HG03457 (cell line): Measurements from ENCODE around the gene VSTM2L.

ENCODE experiments used
- ATAC-seq: cut with Tn5 transposase; IDR thresholded peaks from one replicate; pipeline ENCODE4 v1.9.1; 2021; ENCODE audit warnings: moderate number of reproducible peaks; ENCODE audit not compliant: unreplicated experiment

The VSTM2L gene

GRCh38 chr20:37917461-37917860 is 14.5 kb downstream of the VSTM2L start:
- no peak for ATAC-seq

- no peak for ATAC-seq
Observed at GRCh38 chr20:37918035-37918434, 15.1 kb downstream of the VSTM2L start.

- no peak for ATAC-seq
Observed at GRCh38 chr20:37919389-37920040, 16.6 kb downstream of the VSTM2L start.

- no peak for ATAC-seq
Observed at GRCh38 chr20:37920270-37920669, 17.3 kb downstream of the VSTM2L start.

DNA sequence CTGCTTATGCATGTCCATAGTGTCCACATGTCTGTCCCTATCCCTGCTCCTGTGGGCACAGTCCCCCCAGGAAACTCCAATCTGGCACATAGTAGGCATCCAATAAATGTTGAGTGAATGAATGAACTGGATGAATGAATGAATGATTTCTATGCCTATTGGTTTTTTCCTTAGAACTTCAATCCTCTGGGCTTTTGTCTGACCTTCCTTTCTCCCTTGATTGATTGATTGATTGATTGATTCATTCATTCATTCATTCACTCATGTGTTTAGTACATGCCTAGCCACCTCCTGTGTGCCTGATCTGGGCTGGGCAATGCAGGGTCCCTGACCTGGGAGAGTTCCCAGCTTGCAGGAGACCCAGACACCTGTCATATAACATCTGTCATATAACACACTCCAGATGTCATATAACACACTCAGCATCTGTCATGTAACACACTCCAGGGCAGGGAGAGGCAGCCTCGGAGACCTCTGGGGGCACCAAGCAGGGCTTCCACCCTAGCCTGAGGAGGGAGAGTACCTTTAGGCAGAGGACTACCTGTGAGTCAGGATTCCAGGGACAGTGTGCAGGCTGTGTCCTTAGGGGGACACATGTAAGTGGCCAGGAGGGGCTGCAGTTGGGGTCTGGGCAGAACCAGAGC is 17.9 kb downstream of the VSTM2L start:
- ATAC-seq: no peak

GRCh38 chr20:37921341-37921929 is 18.5 kb downstream of the VSTM2L start:
- ATAC-seq: no peak

DNA sequence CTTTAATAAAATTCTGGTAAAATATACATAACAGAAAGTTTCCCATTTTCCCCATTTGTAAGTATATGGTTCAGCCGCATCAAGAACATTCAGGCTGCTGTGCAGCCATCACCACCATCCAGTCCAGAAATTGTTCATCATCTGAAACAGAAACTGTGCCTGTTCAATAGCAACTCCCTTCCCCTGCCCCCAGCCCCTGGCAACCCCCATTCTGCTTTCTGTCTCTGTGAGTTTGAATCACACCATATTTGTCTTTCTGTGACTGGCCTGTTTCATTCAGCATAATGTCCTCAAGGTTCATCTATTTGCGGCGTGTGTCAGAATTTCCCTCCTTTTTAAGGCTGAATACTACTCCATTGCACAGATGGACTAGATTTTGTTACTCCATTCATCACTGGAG is 19.1 kb downstream of the VSTM2L start:
- peak; percentile 60 for ATAC-seq

DNA sequence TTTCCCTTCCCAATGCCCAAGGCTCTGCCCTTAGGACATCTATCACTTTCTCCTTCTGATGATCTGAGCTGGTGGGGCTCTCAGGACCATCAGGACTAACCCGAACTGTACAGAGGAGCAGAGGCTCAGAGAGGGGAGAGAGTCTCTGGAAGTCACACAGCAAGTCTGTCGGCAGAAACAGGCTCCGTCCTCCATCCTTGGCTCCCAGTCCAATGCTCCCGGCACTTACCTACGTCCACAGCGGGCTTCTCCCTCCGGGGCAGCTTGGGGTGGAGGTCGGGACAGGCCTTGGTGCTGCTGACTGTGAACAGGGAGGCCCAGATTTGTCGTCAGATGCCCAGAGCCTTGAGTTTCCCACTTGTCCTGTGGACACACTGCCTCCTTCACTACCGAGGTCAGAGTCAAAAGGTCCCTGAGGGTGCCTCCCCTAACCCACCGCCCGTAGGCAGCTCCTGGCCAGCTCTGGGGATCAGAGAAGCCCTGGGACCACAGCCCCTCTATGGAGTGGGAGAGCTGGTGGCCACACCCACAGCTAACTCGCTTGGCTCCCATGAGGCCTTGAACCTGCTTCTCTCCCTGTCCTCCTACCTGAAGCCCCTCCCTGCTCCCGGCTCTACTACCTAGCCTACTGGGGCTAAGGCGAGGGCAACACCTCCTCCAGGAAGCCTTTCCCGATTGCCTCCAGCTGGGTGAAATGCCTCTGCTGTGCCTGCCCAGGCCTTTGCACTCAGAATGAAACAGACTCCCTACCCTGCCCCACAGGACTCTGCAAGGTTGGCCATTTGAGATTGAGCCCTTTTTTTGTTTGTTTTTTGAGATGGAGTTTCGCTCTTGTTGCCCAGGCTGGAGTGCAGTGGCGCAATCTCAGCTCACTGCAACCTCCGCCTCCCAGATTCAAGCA is 22.6 kb downstream of the VSTM2L start:
- no peak for ATAC-seq

GRCh38 chr20:37926612-37927011 is 23.7 kb downstream of the VSTM2L start:
- ATAC-seq: no peak

GRCh38 chr20:37927410-37928095 is 24.6 kb downstream of the VSTM2L start:
- no peak for ATAC-seq

GRCh38 chr20:37928996-37929682 is 26.2 kb downstream of the VSTM2L start:
- ATAC-seq: no peak

DNA sequence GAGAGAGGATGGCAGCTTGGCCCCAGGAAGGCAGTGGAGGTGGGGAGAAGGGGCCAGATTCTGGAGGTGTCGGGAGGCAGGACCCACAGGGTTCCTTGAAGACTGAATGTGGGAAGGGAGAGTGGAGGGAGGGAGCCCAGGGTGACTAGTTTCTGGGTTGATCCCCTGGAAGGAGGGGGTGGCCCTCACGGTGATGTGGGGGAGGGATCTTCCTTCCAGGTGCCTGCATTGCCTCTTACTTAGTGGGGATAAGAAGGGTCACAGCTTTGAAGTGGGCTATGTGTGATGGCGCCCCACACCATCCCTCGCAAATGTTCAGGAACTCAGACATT is 26.7 kb downstream of the VSTM2L start:
- no peak for ATAC-seq

GRCh38 chr20:37931153-37931922 is 28.4 kb downstream of the VSTM2L start:
- no peak for ATAC-seq

DNA sequence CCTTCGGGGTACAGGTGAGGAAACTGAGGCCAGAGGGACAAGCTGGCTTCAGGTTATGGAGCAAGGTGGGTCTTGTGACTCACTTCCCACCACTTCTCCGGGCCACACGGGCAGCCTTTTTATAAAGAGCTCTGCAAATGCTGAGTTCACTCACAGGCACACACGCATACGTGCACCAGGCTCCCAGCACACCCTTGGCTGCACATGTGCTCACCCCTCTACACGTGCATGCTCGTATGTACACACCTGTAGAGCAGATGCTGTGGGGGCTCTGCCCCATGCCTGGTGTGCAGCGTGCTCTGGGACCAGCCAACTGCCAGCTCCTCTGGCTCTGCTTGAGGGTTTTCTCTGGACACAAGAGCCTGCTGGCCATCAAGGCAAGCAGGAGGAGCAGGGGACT is 29.1 kb downstream of the VSTM2L start:
- ATAC-seq: no peak

GRCh38 chr20:37932919-37933318 is 30.0 kb downstream of the VSTM2L start:
- ATAC-seq: no peak

DNA sequence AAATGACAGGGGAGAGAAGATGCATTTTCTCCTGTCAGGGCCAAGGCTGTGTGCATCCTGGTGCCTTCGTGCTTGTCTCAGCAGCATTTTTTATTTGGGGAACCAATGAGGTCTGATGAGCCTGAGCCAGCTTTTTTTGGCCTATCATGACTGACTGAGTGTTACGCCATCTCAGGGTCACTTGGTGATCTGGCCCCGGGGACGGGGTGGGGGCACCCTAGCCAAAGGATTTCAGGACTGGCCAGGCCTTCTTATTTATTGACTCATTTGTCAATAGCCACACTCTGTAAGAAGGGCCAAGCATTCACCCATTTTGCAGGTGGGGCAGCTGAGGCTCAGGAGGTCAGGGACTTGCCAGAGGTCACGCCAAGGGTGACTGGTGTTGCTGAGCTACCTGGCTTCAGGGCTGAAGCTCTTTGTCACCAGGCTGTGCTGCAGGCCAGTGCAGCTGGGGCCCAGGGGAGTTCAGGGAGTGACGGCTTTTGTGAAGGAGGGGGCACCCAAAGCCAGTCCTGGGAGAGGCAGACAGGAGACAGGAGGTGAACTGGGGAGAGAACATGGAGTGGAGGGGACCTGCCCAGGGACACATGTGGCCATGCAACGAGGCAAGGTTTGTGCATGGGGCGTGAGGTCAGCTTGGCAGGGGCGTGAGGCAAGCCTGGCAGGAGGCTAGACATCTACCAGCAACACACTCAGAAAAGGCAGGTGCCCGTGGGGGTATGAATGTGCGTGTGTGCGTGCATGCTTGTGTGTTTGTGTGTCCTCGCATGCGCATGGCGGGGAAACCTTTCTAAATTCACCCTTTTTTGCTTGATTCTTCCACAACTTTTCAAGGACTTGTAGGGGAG is 31.1 kb downstream of the VSTM2L start:
- no peak for ATAC-seq

DNA sequence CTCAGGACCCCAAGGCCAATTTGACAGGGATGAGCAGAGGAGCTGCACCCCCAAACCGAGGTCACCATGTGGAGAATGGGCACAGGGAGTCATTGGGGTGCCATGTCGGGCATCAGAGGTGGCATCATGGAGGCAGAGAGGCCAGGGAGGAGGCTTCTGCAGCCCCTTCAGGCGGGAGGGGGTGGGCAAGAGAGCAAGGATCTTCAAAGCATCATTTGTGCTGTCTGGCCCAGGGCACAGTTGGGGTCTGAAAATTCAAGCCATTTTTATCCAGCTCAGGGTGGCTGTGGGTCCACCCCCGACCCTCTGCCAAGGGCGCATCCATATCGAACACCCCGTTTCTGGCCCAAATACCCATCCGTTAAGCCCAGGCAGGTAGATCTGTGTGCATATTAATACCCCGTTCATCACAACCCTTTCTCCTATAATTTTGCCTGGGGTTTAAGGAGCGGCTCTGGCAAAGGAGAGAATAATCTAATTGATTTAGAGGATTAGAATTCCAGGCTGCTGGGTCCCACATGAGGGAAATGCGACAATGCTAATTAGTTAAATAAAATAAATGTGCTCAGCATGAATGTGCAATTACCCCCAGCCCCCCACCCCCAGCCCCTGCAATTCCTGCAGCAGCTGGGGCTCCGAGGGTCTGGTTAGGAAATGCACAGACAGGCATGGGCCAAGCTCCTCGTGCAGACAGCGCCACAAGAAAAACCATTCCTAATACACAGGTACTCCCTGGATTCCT is 31.9 kb downstream of the VSTM2L start:
- ATAC-seq: no peak

GRCh38 chr20:37935435-37935834 is 32.5 kb downstream of the VSTM2L start:
- ATAC-seq: no peak
